AG09319 (cell line): ENCODE results near the gene CUX1.

Source experiments
- DNase-seq: peaks from one replicate; pipeline ENCODE4 v3.0.0-alpha.2; 2010; ENCODE audit warnings: low read depth; ENCODE audit errors: extremely low read depth
- CTCF ChIP-seq: IDR thresholded peaks from 2 replicates; pipeline ENCODE4 v1.5.1; 2011; ENCODE audit warnings: low read depth, mild to moderate bottlenecking, inconsistent platforms, low read length, moderate library complexity

Gene CUX1

DNA sequence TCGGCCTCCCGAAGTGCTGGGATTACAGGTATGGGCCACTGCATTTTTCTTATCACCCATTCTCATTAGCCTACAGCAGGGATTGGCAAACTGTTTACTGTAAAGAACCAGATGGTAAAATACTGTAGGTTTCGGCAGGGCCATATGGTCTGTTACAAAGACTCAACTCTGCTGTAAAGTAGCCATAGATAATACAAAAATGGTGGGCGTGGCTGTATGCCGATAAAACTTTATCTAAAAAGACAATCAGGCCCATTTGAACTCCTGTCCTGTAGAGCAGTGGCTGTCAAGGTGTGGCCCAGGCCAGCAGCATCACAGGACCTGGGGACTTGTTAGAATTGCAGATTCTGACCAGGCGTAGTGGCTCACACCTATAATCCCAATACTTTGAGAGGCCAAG, 134.3 kb downstream of the CUX1 start:
- no peak for TF ChIP-seq CTCF
- no peak for DNase-seq

GRCh38 chr7:101952355-101953247, 135.2 kb downstream of the CUX1 start:
- DNase-seq, result no peak

GRCh38 chr7:101953248-101953819, 135.9 kb downstream of the CUX1 start:
- TF ChIP-seq CTCF, result no peak
- DNase-seq, result no peak

More at GRCh38 chr7:101952355-101953247, 135.2 kb downstream of the CUX1 start:
- TF ChIP-seq CTCF, result no peak

- TF ChIP-seq CTCF, result no peak
- DNase-seq, result no peak
Observed at GRCh38 chr7:101954499-101954898, 137.1 kb downstream of the CUX1 start.

DNA sequence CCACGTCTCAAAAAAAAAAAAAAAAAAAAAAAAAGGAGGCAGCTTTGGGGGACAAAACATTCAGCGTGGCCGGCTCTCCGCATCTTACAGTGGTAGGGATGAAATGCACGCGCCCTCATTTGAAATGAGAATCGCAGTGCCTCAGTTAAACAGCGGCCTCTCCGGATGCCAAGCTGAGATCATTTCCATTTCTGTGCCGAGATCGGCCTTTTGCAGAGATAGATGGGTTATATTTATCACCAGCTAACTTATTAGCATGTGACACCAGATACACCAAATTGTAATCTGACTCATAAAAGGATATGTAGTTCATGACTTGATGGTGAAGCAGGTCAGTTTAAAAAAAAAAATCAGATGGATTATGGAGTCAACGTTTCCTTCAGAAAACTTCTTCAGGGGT, 138.7 kb downstream of the CUX1 start:
- TF ChIP-seq CTCF, result no peak
- no peak for DNase-seq

DNA sequence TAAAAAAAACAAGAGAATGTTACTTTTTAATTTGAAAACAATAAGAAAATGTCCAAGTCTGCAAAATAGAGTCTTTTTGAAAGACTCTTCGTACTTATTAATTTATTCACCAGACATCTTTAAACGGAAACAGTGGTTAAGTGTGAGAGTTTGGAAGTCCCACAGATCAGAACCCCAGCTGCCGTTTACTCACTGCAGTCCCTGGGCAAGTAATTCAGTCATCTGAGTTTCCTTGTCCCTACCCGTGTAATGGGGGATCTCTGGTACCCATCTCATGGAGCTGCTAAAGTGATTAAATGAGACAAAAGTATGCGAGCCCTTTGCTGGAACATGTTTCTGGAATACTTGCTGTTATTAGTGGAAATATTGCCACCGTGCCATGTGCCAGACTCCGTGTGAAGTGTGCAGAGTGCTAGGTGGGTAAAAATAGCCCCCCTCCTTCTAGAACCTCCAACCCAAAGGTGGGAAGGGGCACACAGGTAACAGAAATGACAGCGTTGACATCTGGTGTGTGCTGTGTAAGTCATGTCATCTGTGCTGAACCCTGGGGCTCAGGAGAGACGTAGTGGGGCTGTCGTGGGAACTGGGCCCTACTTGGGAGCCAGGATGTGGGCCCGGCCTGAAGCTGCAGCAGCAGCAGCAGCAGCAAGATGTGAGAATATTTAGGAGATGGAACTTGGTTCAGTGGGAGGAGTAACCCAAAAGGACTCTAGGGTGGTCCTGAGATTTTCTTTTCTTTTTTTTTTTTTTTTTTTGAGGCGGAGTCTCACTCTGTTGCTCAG, 140.5 kb downstream of the CUX1 start:
- DNase-seq, result no peak
- no peak for TF ChIP-seq CTCF

DNA sequence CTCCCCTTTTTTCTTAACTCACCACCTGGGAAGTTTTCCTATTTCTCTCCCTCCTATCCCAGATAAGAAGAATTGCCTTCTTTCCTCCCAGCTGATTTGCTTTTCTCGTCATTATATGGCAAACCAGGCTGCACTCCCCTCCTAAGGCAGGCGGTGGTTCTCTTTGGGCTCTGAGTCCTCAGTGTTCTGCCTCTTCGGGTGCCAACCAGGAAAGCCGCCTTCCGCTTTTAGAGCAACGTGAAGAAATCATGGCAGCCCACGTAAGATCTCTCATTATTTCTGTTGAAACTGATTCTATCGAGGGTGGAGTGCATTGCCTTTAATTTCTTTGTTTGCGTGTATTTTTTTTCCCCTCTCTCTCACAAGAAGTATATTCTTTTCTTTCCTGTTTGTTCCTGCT, 141.9 kb downstream of the CUX1 start:
- DNase-seq, result no peak
- TF ChIP-seq CTCF, result no peak
